NCI-H82 treated with DMSO at 0.1 percent for 48 hours (cell line): Measurements from ENCODE around the gene ANKRD11.
"Not testable (repeated sequence)": the region's sequence is repeated elsewhere in the genome, so short reads cannot be mapped to it uniquely, and the experiment has no call there.

ENCODE experiments used
- DNase-seq: peaks from one replicate; lab custom pipeline; 2025; ENCODE audit not compliant: unreplicated experiment; lab: John Stamatoyannopoulos, UW

The ANKRD11 gene

DNA sequence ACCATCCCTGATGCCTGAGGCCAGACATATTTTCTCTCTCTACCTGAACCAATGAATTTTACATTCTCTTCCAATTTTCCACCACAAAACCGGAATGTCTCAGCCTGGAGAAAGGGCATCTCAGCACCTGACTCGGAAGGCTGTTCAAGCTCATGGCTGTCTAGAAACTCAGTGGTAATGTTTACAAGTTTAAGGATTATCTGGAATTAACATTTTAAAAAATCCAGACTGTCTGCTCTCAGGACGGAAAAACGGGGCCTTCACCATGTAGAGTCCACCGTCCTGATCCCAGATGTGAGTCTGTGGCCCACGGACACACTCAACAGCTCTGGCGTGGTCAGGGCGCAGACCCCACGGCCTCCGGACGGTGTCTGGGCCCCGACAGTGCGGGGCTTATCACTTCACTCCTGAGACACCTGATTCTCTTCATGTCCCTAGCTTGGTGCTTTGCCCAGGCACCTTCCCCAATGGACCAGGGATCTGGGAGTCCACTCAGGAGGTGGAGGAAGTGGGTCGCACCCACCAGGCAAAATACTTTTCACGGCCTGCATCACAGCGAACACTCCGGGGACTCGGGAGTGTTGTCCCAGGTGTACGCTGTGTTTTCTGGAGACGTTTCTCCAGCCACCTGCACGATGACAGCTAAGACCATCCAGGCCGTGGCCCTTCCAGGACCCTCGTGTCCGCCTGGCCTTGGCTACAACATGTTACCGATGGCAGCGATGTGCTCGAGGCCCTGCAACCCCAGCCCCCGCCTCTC is 171.3 kb downstream of the ANKRD11 start:
- DNase-seq, result no peak

DNA sequence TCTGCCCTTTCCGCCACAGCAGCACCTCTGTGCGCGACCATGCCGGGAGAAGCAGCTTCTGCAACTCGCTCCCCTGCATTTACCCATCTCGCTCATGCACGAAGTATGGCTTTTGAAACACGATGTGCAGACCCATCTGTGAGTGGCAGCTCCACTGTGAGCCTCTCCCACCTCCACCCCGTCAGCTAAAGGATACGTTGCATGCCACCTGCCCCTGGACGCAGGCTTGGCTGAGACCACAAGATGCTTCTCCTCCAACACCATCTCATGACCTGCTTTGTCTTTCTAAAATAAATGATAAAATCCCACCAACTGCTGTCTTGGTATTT is 172.0 kb downstream of the ANKRD11 start:
- DNase-seq, result no peak

DNA sequence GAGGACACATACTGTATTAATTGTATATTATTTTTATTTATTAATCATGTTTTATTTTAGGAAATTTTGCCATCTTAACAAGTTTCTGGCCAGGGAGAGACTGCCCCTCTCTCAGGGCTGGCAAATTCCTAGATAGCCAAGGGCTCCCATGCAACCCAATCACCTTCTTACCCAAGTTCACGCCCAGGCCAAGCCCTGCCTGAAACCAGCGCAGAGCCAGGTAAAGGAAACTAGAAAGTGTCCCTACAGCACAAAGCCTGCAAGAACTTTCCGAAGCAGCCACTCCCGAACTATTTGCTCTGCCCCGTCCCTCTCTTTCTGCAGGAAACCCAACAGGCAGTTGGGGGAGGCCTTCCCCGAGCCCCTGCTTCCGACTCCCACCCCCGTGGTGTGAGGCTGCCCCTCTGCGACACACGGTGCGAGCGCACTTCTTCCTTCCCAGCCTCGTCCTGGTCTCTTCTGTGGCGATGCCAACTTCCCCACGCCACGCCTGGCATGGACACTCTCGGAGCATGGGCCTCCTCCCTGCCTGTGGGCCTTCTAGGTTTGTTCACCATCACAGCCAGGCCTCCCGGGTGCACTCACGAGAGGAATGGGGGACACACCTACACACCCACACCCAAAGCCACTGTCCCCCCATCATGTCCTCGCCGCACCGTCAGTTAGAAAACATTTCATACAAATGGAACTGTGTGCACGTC is 172.5 kb downstream of the ANKRD11 start:
- DNase-seq, result no peak

DNA sequence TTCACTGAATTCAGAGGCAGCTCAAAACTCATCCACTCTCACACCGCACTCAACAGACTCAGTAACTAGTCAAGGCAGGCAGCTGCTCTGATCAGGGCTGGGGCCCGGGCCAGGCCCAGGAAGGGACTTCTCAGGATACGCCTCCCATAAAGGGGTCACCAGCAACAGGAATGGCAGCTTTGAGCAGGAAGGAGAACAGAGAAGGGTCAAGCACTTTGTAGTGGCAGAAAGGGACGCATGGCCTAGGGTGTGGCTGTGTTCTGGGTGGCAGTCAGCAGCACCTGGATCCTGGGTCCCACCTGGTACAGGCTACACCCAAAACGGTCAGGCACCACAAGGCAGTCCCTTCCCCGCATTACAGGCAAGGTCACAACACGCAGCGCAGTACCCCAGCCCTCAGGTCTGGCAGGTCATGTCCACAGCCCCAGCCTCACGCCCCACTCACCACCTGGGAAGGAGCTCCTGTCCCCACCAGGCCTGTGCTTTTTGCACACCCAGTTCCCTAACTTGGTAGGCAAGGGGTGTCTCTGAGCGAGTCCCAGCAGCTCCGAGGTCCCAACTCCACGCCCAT is 173.2 kb downstream of the ANKRD11 start:
- no peak for DNase-seq

- DNase-seq, result no peak
Observed at GRCh38 chr16:89316701-89317100, 173.7 kb downstream of the ANKRD11 start.

DNA sequence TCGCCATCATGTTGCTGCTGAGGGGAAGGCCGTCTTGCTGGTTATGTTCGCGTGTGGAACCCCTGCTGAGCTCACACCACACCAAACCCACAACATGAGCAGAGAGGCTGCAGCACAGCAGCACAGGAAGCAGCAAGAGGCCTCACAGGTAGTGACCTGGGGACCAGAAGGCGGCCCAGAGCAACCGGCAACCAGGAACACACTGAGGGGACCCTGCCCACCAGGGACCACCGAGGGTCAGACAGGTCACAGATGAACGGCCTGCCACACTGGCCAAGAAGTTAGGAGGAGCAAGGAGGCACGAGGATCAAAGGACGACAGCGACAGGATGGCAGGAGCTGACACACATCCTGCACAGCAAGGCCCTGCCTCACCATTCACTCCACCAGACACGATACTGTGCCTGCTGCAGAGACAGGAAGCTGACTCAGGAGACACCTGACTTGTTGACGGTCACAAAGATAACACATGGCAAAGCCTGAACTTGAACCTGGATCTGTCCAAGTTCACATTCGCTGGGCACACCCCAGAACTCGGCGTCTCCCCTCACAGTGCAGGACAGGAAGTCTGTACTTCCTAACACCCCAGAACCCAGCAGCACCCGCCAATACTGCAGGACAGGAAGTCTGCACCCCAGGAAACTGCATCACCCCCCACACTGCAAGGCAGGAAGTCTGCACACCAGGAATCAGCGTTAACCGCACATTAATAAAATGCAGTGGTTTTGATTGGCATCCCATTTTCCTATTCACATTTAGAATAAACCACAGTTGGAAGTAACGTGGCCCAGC is 174.4 kb downstream of the ANKRD11 start:
- no peak for DNase-seq

- DNase-seq, result no peak
Observed at GRCh38 chr16:89315271-89315670, 175.1 kb downstream of the ANKRD11 start.

DNA sequence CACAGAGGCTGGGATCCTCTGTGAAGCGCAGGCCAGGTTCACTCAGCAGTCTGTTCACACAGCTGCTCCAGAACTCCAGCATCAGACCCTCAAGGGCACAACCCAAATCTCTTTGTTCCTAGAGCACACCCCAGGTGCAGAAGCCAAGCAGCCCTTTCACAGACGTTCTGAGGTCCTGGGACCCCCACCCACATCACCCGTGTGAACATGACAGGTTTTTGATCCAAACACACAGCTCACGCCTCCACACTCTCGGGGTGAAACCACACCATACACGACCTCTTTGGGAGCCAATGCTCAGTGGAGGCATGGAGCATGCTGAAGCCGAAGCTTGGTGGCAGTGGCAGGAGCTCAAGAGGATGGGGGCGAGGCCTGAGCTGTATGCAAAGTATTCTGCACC is 175.5 kb downstream of the ANKRD11 start:
- DNase-seq, result no peak

GRCh38 chr16:89314357-89314756 is 176.0 kb downstream of the ANKRD11 start:
- no peak for DNase-seq

DNA sequence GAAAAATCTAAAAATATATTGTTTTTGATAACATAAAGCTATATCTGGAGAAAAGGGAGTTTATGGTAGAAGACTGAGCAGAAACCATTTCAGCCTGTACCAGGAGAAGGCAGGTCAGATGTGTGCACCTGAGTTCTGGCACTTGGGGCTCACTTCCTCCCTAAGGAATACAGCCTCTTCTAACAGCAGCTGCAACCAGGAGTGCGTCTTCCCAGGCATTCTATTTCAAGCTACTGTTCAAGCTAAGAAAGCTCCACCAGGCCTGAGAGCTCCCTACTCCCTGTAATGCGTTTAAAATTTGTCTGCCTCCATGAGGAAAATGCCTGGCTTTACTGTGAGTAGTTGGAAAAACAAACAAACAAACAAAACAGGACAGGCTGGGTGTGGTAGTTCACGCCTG is 176.8 kb downstream of the ANKRD11 start:
- no peak for DNase-seq

- no peak for DNase-seq
Observed at GRCh38 chr16:89312598-89313299, 177.6 kb downstream of the ANKRD11 start.

- DNase-seq, result no peak
Observed at GRCh38 chr16:89312194-89312593, 178.2 kb downstream of the ANKRD11 start.

DNA sequence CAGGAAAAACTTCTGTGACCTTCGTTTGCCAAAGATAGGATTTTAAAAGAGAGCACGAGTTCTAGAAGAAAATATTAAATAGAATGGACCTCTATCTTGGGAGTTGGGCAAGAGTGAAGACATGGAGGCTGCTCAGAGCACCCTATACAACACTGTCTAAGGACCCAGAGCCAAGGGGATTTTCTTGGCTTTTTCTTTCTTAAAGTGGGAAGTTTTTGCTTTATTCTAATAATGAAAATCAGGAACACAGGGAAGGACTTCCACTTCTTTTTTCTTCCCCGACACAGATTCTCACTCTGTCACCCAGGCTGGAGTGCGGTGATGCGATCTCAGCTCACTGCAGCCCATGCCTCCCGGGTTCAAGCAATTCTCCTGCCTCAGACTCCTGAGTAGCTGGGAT is 178.7 kb downstream of the ANKRD11 start:
- DNase-seq, result no peak

- DNase-seq, result no peak
Observed at GRCh38 chr16:89309438-89310122, 180.8 kb downstream of the ANKRD11 start.

GRCh38 chr16:89308391-89309333 is 181.7 kb downstream of the ANKRD11 start:
- DNase-seq, result no peak

DNA sequence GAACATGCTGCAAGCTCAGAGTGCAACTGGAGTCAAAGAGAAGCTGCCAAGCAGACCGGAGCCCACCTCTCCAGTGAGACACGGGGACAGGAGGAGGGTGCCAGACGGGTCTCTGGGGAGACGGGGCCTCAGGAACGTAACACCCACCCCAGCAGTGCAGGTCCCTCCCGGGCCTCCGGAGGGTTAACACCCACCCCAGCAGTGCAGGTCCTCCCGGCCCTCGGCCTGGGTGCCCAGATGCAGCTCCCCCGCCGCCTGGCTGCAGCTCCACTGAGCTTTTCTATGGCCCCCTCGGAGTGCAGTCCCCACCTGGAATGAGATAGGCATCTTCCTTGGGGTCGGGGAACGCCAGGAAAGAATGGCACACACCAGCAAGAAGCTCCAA is 182.9 kb downstream of the ANKRD11 start:
- DNase-seq, result no peak

- DNase-seq, result not testable (repeated sequence)
Observed at GRCh38 chr16:89306457-89307420, 183.6 kb downstream of the ANKRD11 start.
